ENCODE results near the gene AP4B1. TPM values are rescaled to one million over a fixed set of nuclear protein-coding genes. Genes with fewer than 3 reads are reported as not detected.

AP4B1 gene
- total and polyA plus RNA-seq, 9 of the 15 experiments (the other 6 are each of a cell fraction or from before 2014, with no cell fraction given): 15.8 to 36.5 (median 24.6) TPM

GRCh38 chr1:113904674-113905434 is at the start of gene AP4B1, which contains the start of gene DCLRE1B (continued):
- TF ChIP-seq ZNF280A (IDR thresholded peaks at IDR 0.05; ENCODE audit: low read depth, partially characterized antibody): no peak
- peak; percentile 61; the same call in 1 of the 2 replicates for TF ChIP-seq ZNF143 (CRISPR knock-in tag; IDR thresholded peaks at IDR 0.05)
- TF ChIP-seq POLR3G (IDR thresholded peaks at IDR 0.05; ENCODE audit: extremely low read depth, insufficient read length, insufficient replicate concordance): no peak
- no peak for TF ChIP-seq EZH2 (IDR thresholded peaks at IDR 0.05; ENCODE audit: borderline replicate concordance, low read depth, low read length)
- peak; percentile 80 to 95 for TF ChIP-seq ZMIZ1 (IDR thresholded peaks at IDR 0.05; ENCODE audit: low read depth in 2 of 2, low read length in 2 of 2)
- TF ChIP-seq UBTF (IDR thresholded peaks at IDR 0.05; ENCODE audit: borderline replicate concordance in 1 of 2, low read depth in 2 of 2, low read length in 2 of 2): peak in 1 of 2 experiments; percentile 85; a peak in 2 of 4 replicates
- TF ChIP-seq NEUROD1 (IDR thresholded peaks at IDR 0.05; ENCODE audit: borderline replicate concordance, low read depth, low read length, partially characterized antibody): peak; percentile 90
- no peak for TF ChIP-seq THRAP3 (IDR thresholded peaks at IDR 0.05; ENCODE audit: borderline replicate concordance)
- peak; percentile 67 for TF ChIP-seq FOSL1 (tag; conservative IDR thresholded peaks at IDR 0.05)
- no peak for TF ChIP-seq POLR3A (IDR thresholded peaks at IDR 0.05; ENCODE audit: borderline replicate concordance, extremely low read depth, insufficient read depth, insufficient read length)
- 0 out of 2 replicates have a peak, but pooled peaks have one; percentile 5 for TF ChIP-seq ZNF12 (CRISPR knock-in tag; IDR thresholded peaks at IDR 0.05)
- peak; percentile 19; the same call in 1 of the 2 replicates for TF ChIP-seq RUNX1 (IDR thresholded peaks at IDR 0.05; ENCODE audit: low read depth)
- no peak for TF ChIP-seq ZNF311 (CRISPR knock-in tag; IDR thresholded peaks at IDR 0.05)
- TF ChIP-seq TAF1 (IDR thresholded peaks at IDR 0.05; ENCODE audit: control insufficient read depth, extremely low read depth, insufficient read depth, low read length, severe bottlenecking): peak; percentile 78
- peak; percentile 38 to 95; a peak in 2 of 4 replicates for TF ChIP-seq TEAD1 (CRISPR knock-in tag; IDR thresholded peaks at IDR 0.05)
- TF ChIP-seq SIX5 (IDR thresholded peaks at IDR 0.05; ENCODE audit: borderline replicate concordance in 1 of 2, insufficient read depth in 1 of 2, low read depth in 1 of 2, low read length in 2 of 2): peak in 1 of 2 experiments; percentile 29; a peak in 1 of 4 replicates
- TF ChIP-seq SMC3 (conservative IDR thresholded peaks at IDR 0.05; ENCODE audit: insufficient read depth, low read depth, low read length): peak; percentile 90
- peak; percentile 31; the same call in 1 of the 2 replicates for TF ChIP-seq EGR1 (conservative IDR thresholded peaks at IDR 0.05)

Measured in K562 (cell line).